H9 (cell line): ENCODE measurements around the gene LIPT1. TPM values are rescaled to one million over a fixed set of nuclear protein-coding genes. Genes with fewer than 3 reads are reported as not detected.

Experiments
- DNase-seq: peaks from one replicate; pipeline ENCODE4 v3.0.0-alpha.2; 2017
- H2AFZ ChIP-seq: one replicate; pipeline ENCODE4 v1.6.1; 2013; ENCODE audit warnings: mild to moderate bottlenecking, low read length, control low read depth, moderate library complexity
- H2AK5ac ChIP-seq: 2 replicates; pipeline ENCODE4 v1.6.1; 2013; ENCODE audit warnings: low read length, control low read depth, mixed read lengths; ENCODE audit not compliant: insufficient read length
- H2BK120ac ChIP-seq: one replicate; pipeline ENCODE4 v1.6.1; 2013; ENCODE audit warnings: low read depth, mild to moderate bottlenecking, low read length, control low read depth, inconsistent platforms; ENCODE audit not compliant: poor library complexity, severe bottlenecking
- H2BK12ac ChIP-seq: 2 replicates; pipeline ENCODE4 v1.6.1; 2013; ENCODE audit warnings: low read length, control low read depth, mixed read lengths, low read depth; ENCODE audit not compliant: insufficient read length
- H2BK15ac ChIP-seq: 2 replicates; pipeline ENCODE4 v1.6.1; 2013; ENCODE audit warnings: low read depth, low read length, control low read depth
- H2BK20ac ChIP-seq: one replicate; pipeline ENCODE4 v1.6.1; 2013; ENCODE audit warnings: low read depth, mild to moderate bottlenecking, low read length, control low read depth, inconsistent platforms; ENCODE audit not compliant: poor library complexity, severe bottlenecking
- H2BK5ac ChIP-seq: 2 replicates; pipeline ENCODE4 v1.6.1; 2013; ENCODE audit warnings: low read length, control low read depth, mixed read lengths; ENCODE audit not compliant: insufficient read length
- H3K14ac ChIP-seq: 2 replicates; pipeline ENCODE4 v1.6.1; 2013; ENCODE audit warnings: low read length, control low read depth; ENCODE audit not compliant: insufficient read depth
- H3K18ac ChIP-seq: 2 replicates; pipeline ENCODE4 v1.6.1; 2013; ENCODE audit warnings: low read depth, mild to moderate bottlenecking, mixed read lengths, low read length, control low read depth; ENCODE audit not compliant: insufficient read length
- H3K23ac ChIP-seq: 2 replicates; pipeline ENCODE4 v1.6.1; 2013; ENCODE audit warnings: low read length, control low read depth, mixed read lengths, low read depth; ENCODE audit not compliant: insufficient read length
- H3K23me2 ChIP-seq: 2 replicates; pipeline ENCODE4 v1.6.1; 2013; ENCODE audit warnings: low read depth, mild to moderate bottlenecking, mixed read lengths, low read length, control low read depth; ENCODE audit not compliant: insufficient read length, poor library complexity, severe bottlenecking
- H3K27ac ChIP-seq: 2 replicates; pipeline ENCODE4 v1.5.1; 2013; ENCODE audit warnings: low read length, control low read depth, mixed read lengths, low read depth; ENCODE audit not compliant: insufficient read length
- H3K27me3 ChIP-seq: 2 replicates; pipeline ENCODE4 v1.6.1; 2013; ENCODE audit warnings: low read length, control low read depth, inconsistent platforms; ENCODE audit not compliant: insufficient read depth
- H3K4ac ChIP-seq: 2 replicates; pipeline ENCODE4 v1.6.1; 2013; ENCODE audit warnings: low read depth, mild to moderate bottlenecking, control low read depth, inconsistent platforms, low read length, moderate library complexity
- H3K4me1 ChIP-seq: 2 replicates; pipeline ENCODE4 v1.6.1; 2013; ENCODE audit warnings: low read length, control low read depth, inconsistent platforms; ENCODE audit not compliant: insufficient read depth
- H3K4me2 ChIP-seq: 2 replicates; pipeline ENCODE4 v1.6.1; 2013; ENCODE audit warnings: low read length, control low read depth, mixed read lengths; ENCODE audit not compliant: insufficient read length, insufficient read depth
- H3K56ac ChIP-seq: 2 replicates; pipeline ENCODE4 v1.6.1; 2013; ENCODE audit warnings: low read depth, mild to moderate bottlenecking, mixed read lengths, low read length, control low read depth; ENCODE audit not compliant: insufficient read length
- H3K79me1 ChIP-seq: 2 replicates; pipeline ENCODE4 v1.6.1; 2013; ENCODE audit warnings: low read depth, mild to moderate bottlenecking, moderate library complexity, low read length, control low read depth, inconsistent platforms; ENCODE audit not compliant: insufficient read depth, poor library complexity, severe bottlenecking
- H3K79me2 ChIP-seq: 2 replicates; pipeline ENCODE4 v1.6.1; 2013; ENCODE audit warnings: low read length, control low read depth, inconsistent platforms; ENCODE audit not compliant: insufficient read depth
- H3K9ac ChIP-seq: 2 replicates; pipeline ENCODE4 v1.6.1; 2013; ENCODE audit warnings: low read length, control low read depth, mixed read lengths; ENCODE audit not compliant: insufficient read length; ENCODE audit errors: extremely low read depth
- H3K9me3 ChIP-seq: one replicate; pipeline ENCODE4 v1.6.1; 2013; ENCODE audit warnings: low read depth, low read length, inconsistent platforms; ENCODE audit not compliant: control insufficient read depth
- H3T11ph ChIP-seq: one replicate; pipeline ENCODE4 v1.6.1; 2013; ENCODE audit warnings: mild to moderate bottlenecking, low read length, control low read depth, inconsistent platforms
- H4K20me1 ChIP-seq: one replicate; pipeline ENCODE4 v1.6.1; 2013; ENCODE audit not compliant: control insufficient read depth, insufficient read length, insufficient read depth
- H4K5ac ChIP-seq: 2 replicates; pipeline ENCODE4 v1.6.1; 2013; ENCODE audit warnings: low read depth, mild to moderate bottlenecking, mixed read lengths, low read length, control low read depth; ENCODE audit not compliant: insufficient read length
- H4K8ac ChIP-seq: replicated peaks from 2 replicates; pipeline ENCODE4 v1.6.1; 2013; ENCODE audit warnings: low read length, control low read depth, mixed read lengths, low read depth; ENCODE audit not compliant: insufficient read length
- H4K91ac ChIP-seq: 2 replicates; pipeline ENCODE4 v1.6.1; 2013; ENCODE audit warnings: low read depth, mild to moderate bottlenecking, moderate library complexity, mixed read lengths, low read length, control low read depth; ENCODE audit not compliant: insufficient read length
- H3K27ac Mint-ChIP-seq, 3 experiments: 2 replicates in 2 of 3; 3 replicates in 1 of 3; pipeline ENCODE4 v1.8.0; 2020 to 2021; ENCODE audit warnings: mixed read lengths in 3 of 3, mild to moderate bottlenecking in 1 of 3, moderate library complexity in 1 of 3
- H3K27me3 Mint-ChIP-seq: 2 replicates; pipeline ENCODE4 v1.8.0; 2021; ENCODE audit warnings: low read depth, mild to moderate bottlenecking, moderate library complexity, mixed read lengths
- H3K36me3 Mint-ChIP-seq, 3 experiments: 2 replicates in 2 of 3; 3 replicates in 1 of 3; pipeline ENCODE4 v1.8.0; 2020 to 2021; ENCODE audit warnings: low read depth in 3 of 3, mixed read lengths in 3 of 3; ENCODE audit not compliant: insufficient read depth in 1 of 3
- H3K4me1 Mint-ChIP-seq, 2 experiments: 2 replicates each; pipeline ENCODE4 v1.8.0; 2020; ENCODE audit warnings: mixed read lengths in 2 of 2
- H3K4me3 Mint-ChIP-seq, 2 experiments: 2 replicates in 1 of 2; 3 replicates in 1 of 2; pipeline ENCODE4 v1.8.0; 2020 to 2021; ENCODE audit warnings: mild to moderate bottlenecking in 2 of 2, mixed read lengths in 2 of 2, moderate library complexity in 1 of 2
- H3K9me3 Mint-ChIP-seq, 2 experiments: 2 replicates in 1 of 2; 3 replicates in 1 of 2; pipeline ENCODE4 v1.8.0; 2020; ENCODE audit warnings: mild to moderate bottlenecking in 2 of 2, mixed read lengths in 2 of 2, moderate library complexity in 1 of 2
- CTCF ChIP-seq: fragments of 200-600 bp; sonication (generic); conservative IDR thresholded peaks from 3 replicates; pipeline ENCODE4 v1.8.0; 2021; ENCODE audit warnings: antibody characterized with exemption, mild to moderate bottlenecking
- WGBS: extraction: QIAGEN DNeasy Blood & Tissue Kit; methylation state at CpG from one replicate; pipeline ENCODE4 v1.1.7; 2013; ENCODE audit warnings: missing lambda C conversion rate, low lambda C conversion rate, mixed read lengths; ENCODE audit not compliant: insufficient read length; ENCODE audit errors: extremely low coverage; 5-methylcytosine and 5-hydroxymethylcytosine counted together
- total RNA-seq: library from RNA; stranded (reverse); gene quantifications from 2 replicates; pipeline ENCODE4 v1.2.1, GENCODE V29; 2021

The LIPT1 gene
- total RNA-seq, 1 experiment from 2014 or later = 6.4 TPM

GRCh38 chr2:99169534-99169933 is 14.8 kb downstream of the LIPT1 start:
- Histone ChIP-seq H2BK15ac (no peak overlapping the region), H3K18ac (no peak overlapping the region), H4K91ac (no peak overlapping the region), H3K9ac (no peak overlapping the region), H3K14ac (no peak overlapping the region), H3K9me3 (no peaks in the 10 kb centered on the region), H3K4ac (no peak overlapping the region), H2BK120ac (no peak overlapping the region), H3T11ph (no peak overlapping the region), H4K8ac (no peak overlapping the region), H2BK12ac (no peak overlapping the region), H3K27ac (no peak overlapping the region), H4K5ac (no peak overlapping the region), H3K23me2 (no peaks in the 10 kb centered on the region), H3K79me1 (peaks cover 3% of the 10 kb centered on the region), H2BK5ac (no peak overlapping the region), H3K23ac (no peak overlapping the region), H4K20me1 (no peaks in the 10 kb centered on the region), H3K27me3 (no peaks in the 10 kb centered on the region), H2AFZ (no peak overlapping the region), H3K79me2 (no peaks in the 10 kb centered on the region), H2AK5ac (no peak overlapping the region), H3K4me1 (no peaks in the 10 kb centered on the region), H2BK20ac (no peak overlapping the region), H3K56ac (no peak overlapping the region), H3K4me2 (no peak overlapping the region)
- Mint-ChIP-seq H3K36me3 (peaks cover 2 to 51% (median 17%) of the 10 kb centered on the region in 3 experiments; a peak in 5 of 7 replicates), H3K27me3 (no peaks in the 10 kb centered on the region), H3K4me3 (no peak overlapping the region), H3K27ac (no peak overlapping the region), H3K4me1 (no peaks in the 10 kb centered on the region), H3K9me3 (no peaks in the 10 kb centered on the region)
- WGBS = no CpG with 5 or more reads among the region's 1 CpG
- TF ChIP-seq CTCF = no peak
- no peak for DNase-seq
